Endothelial cell of umbilical vein (primary cell): Measurements from ENCODE around the gene SPRED3. TPM values are rescaled to one million over a fixed set of nuclear protein-coding genes. Genes with fewer than 3 reads are reported as not detected.

ENCODE experiments used
- BruUV-seq: library from RNA; stranded (reverse); fragments of 400-500 nt; replicated peaks from 2 replicates; lab custom pipeline; 2021; lab: Mats Ljungman, UMichigan
- CTCF ChIA-PET: fragments of 300-600, 350-600 bp; sonication (Branson Sonifier 250); formaldehyde crosslinking; loops from one replicate; lab custom pipeline; 2021; ENCODE audit warnings: antibody characterized with exemption, inconsistent platforms; lab: Charles Lee
- POLR2A ChIA-PET: fragments of 300-600, 350-600 bp; sonication (Branson Sonifier 250); formaldehyde crosslinking; loops from one replicate; lab custom pipeline; 2021; ENCODE audit warnings: antibody characterized with exemption, inconsistent platforms; lab: Charles Lee
- DNase-seq: peaks from one replicate; pipeline ENCODE4 v3.0.0-alpha.2; 2011; ENCODE audit warnings: low read depth, low spot score
- FAIRE-seq: peaks from 2 replicates; lab custom pipeline; 2011; peaks lifted over from hg19 to GRCh38; lab: Jason Lieb, UNC
- H2AFZ ChIP-seq: 2 replicates; pipeline ENCODE4 v1.6.0; 2012; ENCODE audit warnings: low read depth, low read length, control low read depth, inconsistent platforms
- H3K27ac ChIP-seq: 2 replicates; pipeline ENCODE4 v1.5.1; 2011; ENCODE audit warnings: low read depth, mild to moderate bottlenecking, control low read depth, low read length, moderate library complexity; ENCODE audit not compliant: insufficient read depth
- H3K27me3 ChIP-seq, 2 experiments: 2 replicates each; pipeline versions ENCODE4 v1.6.0 to v1.6.1; 2011; ENCODE audit warnings: low read length in 2 of 2, mixed read lengths in 1 of 2; ENCODE audit not compliant: control insufficient read depth in 2 of 2, insufficient read depth in 2 of 2
- H3K36me3 ChIP-seq, 2 experiments: 2 replicates in 1 of 2; 3 replicates in 1 of 2; pipeline ENCODE4 v1.5.1; 2011; ENCODE audit warnings: low read length in 2 of 2, mild to moderate bottlenecking in 1 of 2, moderate library complexity in 1 of 2; ENCODE audit not compliant: control insufficient read depth in 2 of 2, insufficient read depth in 2 of 2; ENCODE audit errors: extremely low read depth in 1 of 2
- H3K4me1 ChIP-seq: 3 replicates; pipeline ENCODE4 v1.5.1; 2011; ENCODE audit warnings: mild to moderate bottlenecking, low read length; ENCODE audit not compliant: control insufficient read depth, insufficient read depth; ENCODE audit errors: extremely low read depth
- H3K4me2 ChIP-seq: 2 replicates; pipeline ENCODE4 v1.6.1; 2011; ENCODE audit warnings: low read length, control low read depth, mixed read lengths; ENCODE audit not compliant: insufficient read depth
- H3K4me3 ChIP-seq, 3 experiments: fragments of 200-600 bp in 1 of 3; sonication (generic), shearing (Covaris generic) in 1 of 3; replicated peaks in 1 of 3; 2 replicates each; pipeline ENCODE4 v1.5.1; 2011 to 2016; ENCODE audit warnings: control low read depth in 3 of 3, low read length in 3 of 3, mild to moderate bottlenecking in 2 of 3, inconsistent platforms in 1 of 3, low read depth in 1 of 3, moderate library complexity in 1 of 3; ENCODE audit not compliant: insufficient read depth in 1 of 3
- H3K79me2 ChIP-seq: 2 replicates; pipeline ENCODE4 v1.6.0; 2012; ENCODE audit warnings: low read length, inconsistent platforms; ENCODE audit not compliant: control insufficient read depth, insufficient read depth
- H3K9ac ChIP-seq: replicated peaks from 2 replicates; pipeline ENCODE3; 2011; ENCODE audit warnings: low read length, control low read depth; ENCODE audit not compliant: insufficient read depth; ENCODE audit errors: extremely low read depth
- H3K9me1 ChIP-seq: replicated peaks from 3 replicates; pipeline ENCODE4 v1.6.0; 2011; ENCODE audit warnings: mild to moderate bottlenecking, low read length; ENCODE audit not compliant: control insufficient read depth, insufficient read depth; ENCODE audit errors: extremely low read depth
- H3K9me3 ChIP-seq: replicated peaks from 2 replicates; pipeline ENCODE4 v1.5.1; 2012; ENCODE audit warnings: low read length, inconsistent platforms; ENCODE audit not compliant: control insufficient read depth, insufficient read depth
- H4K20me1 ChIP-seq: replicated peaks from 2 replicates; pipeline ENCODE3; 2011; ENCODE audit warnings: mild to moderate bottlenecking, low read length; ENCODE audit not compliant: control insufficient read depth, insufficient read depth; ENCODE audit errors: extremely low read depth
- EZH2 ChIP-seq: IDR thresholded peaks from 2 replicates; pipeline ENCODE4 v1.6.1; 2012; ENCODE audit warnings: borderline replicate concordance, low read depth, mild to moderate bottlenecking, moderate library complexity, low read length, inconsistent platforms; ENCODE audit not compliant: severe bottlenecking
- FOS ChIP-seq: IDR thresholded peaks from 2 replicates; pipeline ENCODE4 v1.6.1; 2011; ENCODE audit warnings: mild to moderate bottlenecking, low read length, moderate library complexity, borderline replicate concordance; ENCODE audit not compliant: insufficient read depth
- GATA2 ChIP-seq: IDR thresholded peaks from 2 replicates; pipeline ENCODE4 v1.7.0; 2011; ENCODE audit warnings: low read depth, mild to moderate bottlenecking, moderate library complexity, mixed read lengths, low read length; ENCODE audit not compliant: insufficient read length, insufficient read depth
- JUN ChIP-seq: IDR thresholded peaks from 2 replicates; pipeline ENCODE4 v1.6.1; 2011; ENCODE audit warnings: borderline replicate concordance, low read depth; ENCODE audit not compliant: insufficient read length, insufficient read depth
- MYC ChIP-seq: IDR thresholded peaks from one replicate; pipeline ENCODE4 v1.6.1; 2011; ENCODE audit warnings: mild to moderate bottlenecking, low read depth, low read length
- POLR2A ChIP-seq: IDR thresholded peaks from 2 replicates; pipeline ENCODE4 v1.6.1; 2012; ENCODE audit warnings: low read depth, mild to moderate bottlenecking, control low read depth, low read length
- POLR2AphosphoS5 ChIP-seq: IDR thresholded peaks from 2 replicates; pipeline ENCODE4 v1.6.1; 2012; ENCODE audit warnings: low read depth, mild to moderate bottlenecking, control low read depth, low read length, moderate library complexity; ENCODE audit not compliant: insufficient read depth
- dilution Hi-C: fragments of 300-500 bp; cut with MboI; formaldehyde crosslinking; loops from one replicate; pipeline ENCODE4 v1.15.0; 2019; ENCODE audit warnings: low sequenced_read_pairs; ENCODE audit not compliant: extremely low pct_ligation_motif_present
- intact Hi-C: fragments of 100-400 bp; cut with micrococcal nuclease; formaldehyde crosslinking; loops from one replicate; pipeline ENCODE4 v1.10.0; 2022
- polyA plus RNA-seq, 4 experiments: library from polyadenylated mRNA; depleted of rRNA in 3 of 4; stranded (reverse) in 3 of 4; unstranded in 1 of 4; fragments of >200 nt; gene quantifications; 2 replicates each; pipeline versions ENCODE4 v1.2.1 to v1.2.3, GENCODE V29; 2011 to 2012; ENCODE audit warnings: missing spikeins in 1 of 4
- total RNA-seq: library from RNA; stranded (reverse); gene quantifications from 2 replicates; pipeline ENCODE4 v1.2.3, GENCODE V29; 2021
- TF ChIP-seq, protein P1 (sequence below): IDR thresholded peaks from 2 replicates; pipeline ENCODE4 v1.6.1; 2011; ENCODE audit not compliant: insufficient read depth, insufficient read length
- TF ChIP-seq, protein P2 (sequence below), 2 donors: IDR thresholded peaks; 1 replicate in 1 of 2; 2 replicates in 1 of 2; pipeline ENCODE4 v1.5.1; 2011; ENCODE audit warnings: low read length in 2 of 2, mild to moderate bottlenecking in 2 of 2, moderate library complexity in 2 of 2, control low read depth in 1 of 2, inconsistent platforms in 1 of 2, low read depth in 1 of 2; ENCODE audit not compliant: insufficient read depth in 1 of 2; ENCODE audit errors: extremely low read depth in 1 of 2

Gene SPRED3
- total and polyA plus RNA-seq, 2 donors (not counting 3 experiments of a cell fraction or from before 2014, with no cell fraction given): 5.7 to 15.7 TPM

DNA sequence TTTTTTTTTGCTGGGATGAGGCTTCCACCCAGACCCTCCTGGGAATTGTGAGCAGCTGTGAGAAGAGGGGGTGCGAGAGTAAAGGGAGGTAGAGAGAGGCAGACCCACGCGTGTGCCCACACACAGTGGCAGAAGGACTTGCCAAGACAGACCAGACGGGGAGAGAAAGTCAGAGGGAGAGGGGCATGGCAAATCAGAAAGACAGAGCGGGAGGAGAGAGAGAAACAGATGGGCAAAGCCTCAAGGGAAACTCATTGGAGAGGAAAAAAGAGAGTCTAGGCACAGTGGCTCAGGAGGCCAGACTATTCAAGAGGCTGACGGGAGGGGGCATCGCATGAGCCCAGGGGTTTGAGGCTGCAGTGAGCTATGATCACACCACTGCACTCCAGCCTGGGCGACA, 35.9 kb upstream of the SPRED3 start:
- CTCF ChIA-PET: interaction anchor here (0.6 to 1.2 kb wide), 3 partner anchors 9 to 21 kb away, joined by 3 to 4 read pairs (median 4); partner anchors contain the start of gene CATSPERG
- Histone ChIP-seq H2AFZ (no peak overlapping the region), H3K4me3 (no peak overlapping the region), H3K4me1 (no peaks in the 10 kb centered on the region), H3K27me3 (peaks cover 2 to 4% of the 10 kb centered on the region in 2 experiments), H3K9me1 (no peaks in the 10 kb centered on the region), H3K9me3 (no peaks in the 10 kb centered on the region), H3K79me2 (no peaks in the 10 kb centered on the region), H3K27ac (no peak overlapping the region), H4K20me1 (no peaks in the 10 kb centered on the region), H3K4me2 (no peak overlapping the region), H3K36me3 (no peaks in the 10 kb centered on the region), H3K9ac (no peak overlapping the region)
- dilution Hi-C loops (no loop called here), intact Hi-C loops (no loop called here)
- FAIRE-seq (no peak), DNase-seq (no peak)
- POLR2A ChIA-PET: interaction anchor here (1.2 kb wide), 1 partner anchor 22 kb away, joined by 3 read pairs; the partner anchor contains the start of gene PSMD8
- no TSS peak for BruUV-seq
- TF ChIP-seq, protein P1, sequence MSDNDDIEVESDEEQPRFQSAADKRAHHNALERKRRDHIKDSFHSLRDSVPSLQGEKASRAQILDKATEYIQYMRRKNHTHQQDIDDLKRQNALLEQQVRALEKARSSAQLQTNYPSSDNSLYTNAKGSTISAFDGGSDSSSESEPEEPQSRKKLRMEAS: no peak
- no peak for TF ChIP-seq FOS

GRCh38 chr19:38355728-38356725, 32.5 kb upstream of the SPRED3 start:
- Histone ChIP-seq H3K36me3 (no peaks in the 10 kb centered on the region), H3K9me1 (no peaks in the 10 kb centered on the region), H3K9me3 (no peaks in the 10 kb centered on the region), H3K27ac (no peak overlapping the region), H2AFZ (no peak overlapping the region), H4K20me1 (no peaks in the 10 kb centered on the region), H3K9ac (no peak overlapping the region), H3K4me3 (no peak overlapping the region), H3K4me2 (no peak overlapping the region), H3K27me3 (peaks cover 11 to 12% of the 10 kb centered on the region in 2 experiments), H3K4me1 (no peaks in the 10 kb centered on the region), H3K79me2 (no peaks in the 10 kb centered on the region)
- FAIRE-seq (no peak), DNase-seq (no peak)
- no TSS peak for BruUV-seq
- TF ChIP-seq FOS (no peak), EZH2 (no peak), POLR2AphosphoS5 (no peak), MYC (no peak), GATA2 (no peak), JUN (no peak), POLR2A (no peak)
- TF ChIP-seq, protein P2, sequence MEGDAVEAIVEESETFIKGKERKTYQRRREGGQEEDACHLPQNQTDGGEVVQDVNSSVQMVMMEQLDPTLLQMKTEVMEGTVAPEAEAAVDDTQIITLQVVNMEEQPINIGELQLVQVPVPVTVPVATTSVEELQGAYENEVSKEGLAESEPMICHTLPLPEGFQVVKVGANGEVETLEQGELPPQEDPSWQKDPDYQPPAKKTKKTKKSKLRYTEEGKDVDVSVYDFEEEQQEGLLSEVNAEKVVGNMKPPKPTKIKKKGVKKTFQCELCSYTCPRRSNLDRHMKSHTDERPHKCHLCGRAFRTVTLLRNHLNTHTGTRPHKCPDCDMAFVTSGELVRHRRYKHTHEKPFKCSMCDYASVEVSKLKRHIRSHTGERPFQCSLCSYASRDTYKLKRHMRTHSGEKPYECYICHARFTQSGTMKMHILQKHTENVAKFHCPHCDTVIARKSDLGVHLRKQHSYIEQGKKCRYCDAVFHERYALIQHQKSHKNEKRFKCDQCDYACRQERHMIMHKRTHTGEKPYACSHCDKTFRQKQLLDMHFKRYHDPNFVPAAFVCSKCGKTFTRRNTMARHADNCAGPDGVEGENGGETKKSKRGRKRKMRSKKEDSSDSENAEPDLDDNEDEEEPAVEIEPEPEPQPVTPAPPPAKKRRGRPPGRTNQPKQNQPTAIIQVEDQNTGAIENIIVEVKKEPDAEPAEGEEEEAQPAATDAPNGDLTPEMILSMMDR (IDR thresholded peaks at IDR 0.05; ENCODE audit: extremely low read depth in 1 of 2, insufficient read depth in 1 of 2, low read depth in 1 of 2, low read length in 2 of 2): no peak
- TF ChIP-seq, protein P1: no peak
- dilution Hi-C loops: no loop called here
- ChIA-PET POLR2A (no interaction called here), CTCF (no interaction called here)
- intact Hi-C loops: no loop called here
